ENCODE results near the gene ORC5.
"Not testable (repeated sequence)": the region's sequence is repeated elsewhere in the genome, so short reads cannot be mapped to it uniquely, and the experiment has no call there.

The ORC5 gene
- total RNA-seq = 2.4 to 24.2 (median 13.7) reads per million in 17 experiments

DNA sequence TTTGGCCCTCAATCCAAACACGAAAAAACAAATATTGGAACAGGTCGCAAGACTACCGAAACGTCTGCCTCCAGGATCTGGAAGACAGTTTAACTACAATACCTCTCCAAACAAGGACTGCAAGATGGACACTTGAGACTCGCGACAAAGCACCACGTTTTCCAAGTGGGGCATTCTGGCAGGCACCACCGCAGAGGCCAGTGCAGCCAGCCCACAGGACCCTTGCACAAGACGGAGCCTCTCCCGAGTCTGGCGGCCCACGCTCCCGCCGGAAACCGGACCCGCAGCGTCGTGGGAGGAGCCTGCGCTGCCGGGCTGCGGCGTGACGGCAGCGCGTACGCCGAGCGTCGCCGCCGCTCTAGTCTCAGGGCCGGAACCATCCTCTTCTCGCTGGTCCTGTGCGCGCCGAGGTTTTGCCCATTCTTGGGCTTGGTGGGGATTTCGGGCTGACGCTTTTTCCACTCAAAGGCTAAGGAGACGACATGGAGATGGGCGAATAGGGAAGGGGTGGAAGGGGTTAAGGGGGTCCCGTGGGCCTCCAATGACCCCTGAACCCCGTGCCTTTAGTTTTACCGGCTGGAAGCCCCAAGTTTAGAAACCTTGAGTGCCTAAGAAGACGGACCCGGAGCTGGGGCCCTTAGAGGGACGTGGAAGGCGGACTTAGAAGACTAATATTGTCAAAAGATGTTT is at the start of gene ORC5:
Gene ORC5, minus strand, starts transcription at position 283 of the 690 bp plus-strand sequence. Its CDS starts 109 bp downstream, at position 174.
- DNase-seq = peak; percentile 93 to 97 (median 96)

- DNase-seq = no peak
These were observed 47.8 kb upstream of the ORC5 start for GRCh38 chr7:104255616-104256015.

DNA sequence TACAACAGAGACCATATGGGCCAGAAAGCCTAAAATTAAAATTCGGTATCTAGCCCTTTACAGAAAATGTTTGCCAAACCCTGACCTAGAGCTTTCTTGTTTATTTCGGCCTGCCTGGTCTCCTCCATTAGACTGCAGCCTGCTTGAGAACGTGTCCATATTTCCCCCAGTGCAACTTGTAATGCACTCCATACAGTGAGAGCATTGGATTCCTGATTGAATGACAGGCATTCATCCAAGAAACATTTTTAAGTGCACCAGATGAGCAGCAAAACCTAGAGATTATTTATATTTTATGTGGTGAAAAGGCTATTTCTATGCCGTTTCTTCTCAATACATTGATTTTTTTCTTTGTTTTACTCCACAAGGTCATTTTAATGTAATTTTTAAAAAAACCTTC is 47.4 kb upstream of the ORC5 start:
- DNase-seq = no peak

DNA sequence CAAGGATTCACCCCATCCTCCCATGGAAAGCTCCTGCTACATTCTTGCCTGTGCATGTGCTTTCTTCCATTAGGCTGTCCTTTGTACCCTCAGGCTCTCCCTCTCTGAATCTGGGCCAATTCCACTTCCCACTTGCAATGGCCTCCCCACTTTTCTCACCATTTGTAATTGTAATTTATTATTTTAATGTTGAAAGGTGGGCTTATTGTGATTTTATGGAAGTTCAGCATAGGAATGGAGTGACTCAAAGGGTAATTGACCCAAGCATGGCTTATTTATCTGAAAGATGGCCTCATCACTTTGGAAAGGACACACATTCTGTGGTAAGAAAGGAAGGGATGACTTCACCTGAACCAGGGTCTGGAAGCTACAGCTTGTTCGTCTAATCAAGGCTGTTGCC is 46.9 kb upstream of the ORC5 start:
- no peak for DNase-seq

- no peak for DNase-seq
These were observed 44.8 kb upstream of the ORC5 start for GRCh38 chr7:104252409-104253134.

DNA sequence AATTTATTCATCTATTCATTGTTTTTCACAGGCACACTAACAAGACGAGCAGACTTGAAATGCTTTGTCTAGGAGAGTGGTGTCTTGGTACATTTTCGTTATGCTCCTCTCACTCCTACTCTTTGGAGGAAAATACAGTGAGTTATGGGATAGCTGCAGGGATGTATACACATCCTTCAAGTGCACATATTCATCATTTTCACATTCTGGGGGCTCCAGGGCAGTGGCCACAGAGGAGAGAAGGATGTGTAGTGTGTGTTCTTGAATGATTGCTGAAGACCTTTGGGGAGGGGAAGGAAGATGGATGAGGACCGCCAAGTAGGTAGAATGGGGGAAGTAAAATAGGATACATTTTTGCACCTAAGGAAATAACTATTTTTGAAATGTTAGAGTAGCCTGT is 34.8 kb upstream of the ORC5 start:
- DNase-seq = no peak

DNA sequence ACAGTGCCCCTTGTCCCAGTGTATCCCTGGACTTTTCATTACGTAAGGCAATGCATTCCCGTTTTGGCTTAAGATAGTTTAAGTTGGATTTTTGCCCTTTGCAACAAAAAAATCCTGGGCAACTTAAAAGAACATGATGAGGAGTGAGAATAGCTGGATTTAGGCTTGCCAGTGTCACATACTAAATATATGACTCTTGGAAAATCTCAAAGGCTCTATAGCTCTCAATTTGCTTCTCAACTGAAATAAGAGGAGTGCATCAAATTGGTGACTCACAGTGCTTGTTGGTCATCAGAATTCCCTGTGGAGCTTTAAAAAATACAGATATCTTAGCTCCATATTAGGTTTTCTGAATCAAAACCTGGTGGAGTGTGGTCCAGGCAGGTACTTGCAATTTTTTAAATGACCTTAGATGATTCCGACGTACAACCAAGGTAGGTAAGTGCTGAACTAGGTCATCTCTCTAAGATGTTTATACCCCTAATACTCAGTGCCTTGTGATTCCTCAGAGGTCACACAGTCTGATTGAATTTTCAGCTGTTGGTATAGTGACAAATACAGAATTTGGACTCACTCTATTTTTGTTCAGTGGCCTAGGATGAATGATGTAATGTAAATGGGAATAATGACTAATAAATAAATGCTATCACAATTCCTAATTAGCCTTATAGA is 33.9 kb upstream of the ORC5 start:
- no peak for DNase-seq

DNA sequence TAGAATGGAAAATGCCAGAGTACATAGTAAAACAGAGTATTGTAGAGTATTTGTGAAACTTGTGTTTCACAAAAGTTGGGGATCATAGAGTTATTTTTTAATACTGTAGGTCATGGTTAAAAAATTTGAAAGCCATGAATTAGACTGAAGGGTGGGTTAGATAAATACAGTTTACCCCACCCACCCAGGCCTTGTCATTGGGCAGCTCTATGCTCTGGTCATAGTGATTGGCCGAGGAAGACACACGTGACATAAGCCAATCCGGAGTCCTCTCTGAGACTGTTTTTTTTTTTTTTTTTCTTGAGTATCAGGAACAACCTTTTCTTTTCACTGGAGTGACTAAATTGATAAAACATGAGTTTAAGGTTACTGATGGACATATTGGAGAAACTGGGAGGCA is 33.3 kb upstream of the ORC5 start:
- no peak for DNase-seq

GRCh38 chr7:104240401-104240800 is 32.6 kb upstream of the ORC5 start:
- no peak for DNase-seq

DNA sequence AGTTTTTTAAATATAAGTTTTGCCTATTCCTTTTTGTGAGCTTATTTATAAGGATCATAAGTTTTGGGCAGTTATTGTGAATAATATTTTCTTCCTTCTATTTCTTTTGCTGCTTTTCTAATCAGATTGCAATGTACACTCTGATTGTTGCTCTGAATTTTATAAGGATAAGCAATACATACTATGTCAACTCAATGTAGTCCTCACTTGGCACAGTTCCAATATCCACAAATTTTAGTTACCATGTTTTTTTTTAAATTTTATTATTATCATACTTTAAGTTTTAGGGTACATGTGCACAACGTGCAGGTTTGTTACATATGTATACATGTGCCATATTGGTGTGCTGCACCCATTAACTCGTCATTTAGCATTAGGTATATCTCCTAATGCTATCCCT is 27.2 kb upstream of the ORC5 start:
- DNase-seq = not testable (repeated sequence)

DNA sequence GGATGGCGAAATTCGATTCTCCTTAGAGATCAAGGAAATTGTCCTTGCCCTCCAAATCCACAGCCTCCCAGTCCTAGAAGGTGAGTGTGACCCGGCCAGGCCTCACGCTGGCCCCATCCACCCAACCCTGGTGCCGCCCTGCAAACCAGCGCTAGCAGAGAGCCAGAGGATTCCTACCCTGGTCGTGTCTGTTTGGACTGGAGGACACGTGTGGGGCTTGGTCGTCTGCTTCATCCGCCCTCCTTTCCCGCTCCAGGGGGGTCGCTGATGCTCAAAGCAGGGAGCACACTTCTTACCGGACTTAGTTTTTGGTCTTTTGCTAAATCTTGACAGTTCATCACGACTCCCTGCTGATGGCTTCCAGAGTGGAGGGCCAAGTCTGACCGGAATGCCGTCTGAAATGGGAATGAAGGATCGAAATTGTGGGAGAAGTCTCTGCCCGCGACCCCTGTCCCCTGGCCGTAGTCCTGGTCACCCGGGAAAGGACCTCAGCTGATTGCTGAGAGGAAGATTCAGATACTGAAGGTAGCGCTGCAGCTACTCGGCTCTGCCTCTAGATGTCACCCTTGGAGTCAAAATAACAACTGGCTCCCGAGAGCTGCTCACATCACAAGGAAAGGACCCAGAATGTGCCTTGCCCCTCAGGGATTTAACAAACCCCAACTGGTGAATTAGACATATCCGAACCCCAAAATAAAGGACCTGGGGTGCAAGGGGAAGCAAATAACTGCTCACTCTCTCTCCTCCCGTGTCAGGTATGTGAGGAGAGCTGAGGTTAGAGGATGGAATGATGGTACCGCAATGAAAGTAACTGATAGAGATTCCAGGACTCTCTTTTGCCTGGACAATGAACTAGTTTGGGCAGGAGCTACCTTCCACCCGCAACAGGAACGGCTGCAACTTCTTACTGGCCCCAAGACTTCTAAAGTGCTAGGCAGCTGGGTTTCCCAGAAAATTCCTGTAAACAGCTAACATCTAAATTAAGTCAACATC is 23.5 kb upstream of the ORC5 start:
- DNase-seq = peak; percentile 57 to 74 (median 65)

DNA sequence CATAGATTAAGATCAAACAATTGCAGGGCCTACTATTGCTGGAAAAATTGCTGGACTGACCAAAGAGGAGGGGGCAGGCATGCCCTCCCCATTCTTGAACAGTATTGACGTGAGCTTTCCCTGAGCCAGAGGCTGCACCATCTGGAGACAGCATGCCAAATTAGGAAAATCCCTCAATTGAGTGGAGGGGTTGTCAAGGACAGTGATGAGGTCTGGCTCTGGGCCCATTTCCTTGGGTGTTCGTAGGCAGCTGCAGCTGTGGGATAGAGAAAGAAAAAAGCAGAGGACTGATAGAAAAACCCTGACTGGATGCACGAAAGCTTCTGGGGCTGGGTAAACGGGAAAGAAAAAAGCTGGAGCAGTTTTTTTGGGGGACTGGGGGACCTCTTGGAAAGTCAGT is 22.8 kb upstream of the ORC5 start:
- no peak for DNase-seq

- DNase-seq = no peak
These were observed 20.6 kb upstream of the ORC5 start for GRCh38 chr7:104228442-104228841.

DNA sequence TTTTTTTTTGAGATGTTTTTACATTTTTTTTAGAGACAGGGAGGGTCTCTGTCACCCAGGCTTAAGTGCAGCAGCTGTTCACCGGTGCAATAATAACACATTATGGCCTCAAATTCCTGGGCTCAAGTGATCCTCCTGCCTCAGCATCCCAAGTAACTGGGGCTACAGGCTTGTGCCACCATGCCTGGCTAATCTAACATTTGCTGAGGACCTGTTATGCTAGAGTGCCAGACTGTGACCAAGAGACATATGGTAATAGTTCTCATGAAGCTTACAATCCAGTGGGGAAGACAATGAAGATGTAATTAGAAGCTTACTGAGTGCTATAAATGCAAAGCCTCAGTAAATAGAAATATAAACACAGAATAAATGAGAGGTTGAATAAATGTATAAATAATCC is 17.6 kb upstream of the ORC5 start:
- no peak for DNase-seq

GRCh38 chr7:104217620-104218019 is 9.8 kb upstream of the ORC5 start:
- no peak for DNase-seq

GRCh38 chr7:104209063-104209462 is 1.2 kb upstream of the ORC5 start:
- no peak for DNase-seq

DNA sequence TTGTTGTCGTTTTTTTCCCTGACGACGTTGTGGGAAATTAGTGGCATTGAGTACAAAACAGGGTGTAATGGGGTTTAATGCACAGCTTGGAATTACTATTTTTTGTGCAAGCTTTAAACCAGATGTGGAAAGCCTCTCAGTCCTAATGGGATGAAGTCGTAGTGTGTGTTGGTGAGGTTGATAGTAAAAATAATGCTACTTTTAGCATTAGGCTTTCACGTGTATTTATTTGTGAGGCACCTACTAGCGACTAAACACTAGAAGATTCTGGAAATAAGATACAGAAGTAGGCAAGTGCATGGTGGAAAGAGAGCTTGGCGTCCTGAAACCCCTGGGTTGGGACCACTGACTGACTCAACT is 588 bp upstream of the ORC5 start:
- no peak for DNase-seq

DNA sequence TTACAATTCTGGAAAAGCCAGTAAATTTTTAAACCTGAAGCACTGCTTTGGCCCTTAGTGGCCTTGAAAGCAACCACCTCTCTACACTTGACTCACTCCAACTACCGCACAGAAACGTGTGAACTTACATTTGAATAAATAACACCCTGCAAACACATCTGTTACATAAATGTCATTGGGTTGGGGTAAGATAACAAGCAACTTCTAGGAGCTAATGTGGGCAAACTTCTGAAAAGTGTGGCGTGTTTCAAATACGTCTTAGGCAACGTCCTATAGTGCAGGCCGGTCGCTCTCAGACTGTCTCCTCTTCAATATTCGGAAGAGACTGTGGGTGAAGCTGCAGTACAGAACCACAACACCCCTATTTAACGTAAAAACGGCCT is 474 bp downstream of the ORC5 start:
- peak; percentile 3 to 35 (median 20) for DNase-seq

DNA sequence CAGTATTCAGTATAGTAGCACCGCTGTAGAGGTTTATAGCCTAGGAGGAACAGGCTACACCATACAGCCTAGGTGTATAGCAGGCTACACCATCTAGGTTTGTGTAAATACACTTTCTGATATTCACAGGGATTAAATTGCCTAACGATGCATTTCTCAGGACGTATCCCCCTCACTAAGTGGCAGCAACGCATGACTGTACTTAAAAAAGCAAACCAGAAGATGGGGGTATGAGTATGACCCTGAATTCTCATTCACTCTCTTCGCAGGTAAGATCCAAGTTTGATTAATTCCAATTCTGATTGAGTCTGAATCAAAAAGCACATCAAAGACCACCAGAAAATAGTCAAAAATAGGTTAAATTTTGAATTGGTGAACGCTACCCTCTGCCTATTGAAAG is 972 bp downstream of the ORC5 start:
- no peak for DNase-seq

- DNase-seq = no peak
These were observed 9.0 kb downstream of the ORC5 start for GRCh38 chr7:104198673-104199278.

GRCh38 chr7:104196161-104196560 is 11.7 kb downstream of the ORC5 start:
- DNase-seq = no peak

- DNase-seq = no peak
These were observed 15.4 kb downstream of the ORC5 start for GRCh38 chr7:104192434-104192833.
